AG09309 (cell line): ENCODE measurements around the gene MEF2C.

Source experiments
- DNase-seq: peaks from one replicate; pipeline ENCODE4 v3.0.0-alpha.2; 2010; ENCODE audit warnings: low read depth
- H3K4me3 ChIP-seq: 2 replicates; pipeline ENCODE4 v1.5.1; 2011; ENCODE audit warnings: mild to moderate bottlenecking, low read depth, low read length, moderate library complexity; ENCODE audit not compliant: control insufficient read depth
- CTCF ChIP-seq: IDR thresholded peaks from 2 replicates; pipeline ENCODE4 v1.5.1; 2011; ENCODE audit warnings: mild to moderate bottlenecking, low read depth, low read length, inconsistent platforms; ENCODE audit not compliant: insufficient read depth, control insufficient read depth; ENCODE audit errors: missing control alignments

MEF2C gene

GRCh38 chr5:88895681-88896501 is 12.9 kb upstream of the MEF2C start:
- DNase-seq = no peak
- H3K4me3 ChIP-seq = no peak overlapping the region
- TF ChIP-seq CTCF = no peak

DNA sequence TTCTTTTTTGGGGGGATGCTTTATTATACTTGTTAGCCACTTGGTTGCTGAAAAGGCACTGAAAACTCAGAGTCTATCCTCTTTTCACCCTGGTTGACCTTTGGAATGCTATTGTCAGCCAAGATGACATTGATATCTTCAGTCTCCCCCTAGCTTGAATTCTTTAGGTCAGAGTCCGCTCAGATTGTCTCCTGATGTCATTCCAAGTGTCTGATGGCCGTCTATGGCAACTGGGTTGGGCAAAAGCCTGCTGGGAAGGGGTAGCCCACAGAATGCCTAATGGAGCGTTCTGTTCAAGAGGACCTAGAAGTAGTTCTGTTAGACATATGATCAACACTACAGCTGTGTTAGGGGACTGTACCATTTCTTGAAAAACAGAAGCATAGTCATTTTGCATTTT is 9.7 kb upstream of the MEF2C start:
- no peak overlapping the region for H3K4me3 ChIP-seq
- DNase-seq = no peak
- TF ChIP-seq CTCF = no peak

DNA sequence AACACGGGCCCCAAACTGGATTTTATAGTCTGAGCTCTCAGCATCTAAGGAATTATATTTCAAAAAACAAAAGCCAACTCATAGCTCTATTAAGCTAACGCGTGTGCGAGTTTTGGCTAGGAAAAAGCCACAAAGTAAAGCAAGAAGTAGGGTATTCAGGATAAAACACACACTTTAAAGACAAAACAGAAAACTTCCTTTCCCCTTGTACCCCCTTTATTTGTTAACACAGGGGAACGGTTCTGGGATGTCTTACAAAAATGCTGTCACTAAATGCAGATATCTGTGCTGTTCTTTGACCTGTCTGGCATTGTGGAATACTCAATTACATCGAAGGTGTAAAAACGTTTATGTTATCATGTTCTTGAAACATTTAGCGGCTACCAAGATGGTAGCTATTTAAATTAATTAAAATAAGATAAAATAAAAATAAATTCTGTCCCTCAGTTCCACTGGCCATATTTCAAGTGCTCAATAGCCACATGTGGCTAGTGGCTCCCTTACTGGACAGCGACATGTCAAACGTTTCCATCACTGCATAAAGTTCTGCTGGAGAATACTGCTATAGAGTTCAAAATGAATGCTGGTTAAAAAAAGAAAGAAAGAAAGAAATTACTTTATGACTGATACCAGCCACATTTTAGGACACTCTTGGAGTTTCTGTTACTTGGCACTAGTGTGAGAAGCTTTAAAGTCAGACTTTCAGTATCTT is 7.2 kb upstream of the MEF2C start:
- DNase-seq = no peak
- H3K4me3 ChIP-seq = peak overlapping the region; percentile 64
- TF ChIP-seq CTCF = no peak

- DNase-seq = no peak
- no peak for TF ChIP-seq CTCF
Observed at GRCh38 chr5:88889189-88890069, 6.4 kb upstream of the MEF2C start.

GRCh38 chr5:88888848-88889188 is 5.8 kb upstream of the MEF2C start:
- no peak for TF ChIP-seq CTCF
- H3K4me3 ChIP-seq = peak overlapping the region; percentile 64
- no peak for DNase-seq

More at GRCh38 chr5:88889189-88890069, 6.4 kb upstream of the MEF2C start:
- H3K4me3 ChIP-seq = peak overlapping the region; percentile 64

- H3K4me3 ChIP-seq = no peak overlapping the region
- DNase-seq = no peak
- no peak for TF ChIP-seq CTCF
Observed at GRCh38 chr5:88888291-88888690, 5.3 kb upstream of the MEF2C start.
